OCI-LY1 (cell line): ENCODE measurements around the gene CXCL5.

Experiments
- H2AFZ ChIP-seq: fragments of 200-600 bp; sonication (generic), shearing (Covaris generic); 2 replicates; pipeline ENCODE4 v1.6.0; 2014; ENCODE audit warnings: antibody characterized with exemption, mild to moderate bottlenecking, low read length
- H3F3A ChIP-seq: fragments of 200-600 bp; sonication (generic), shearing (Covaris generic); 2 replicates; pipeline ENCODE4 v1.6.0; 2014; ENCODE audit warnings: mild to moderate bottlenecking, antibody characterized with exemption, low read length, moderate library complexity; ENCODE audit not compliant: insufficient read depth
- H3K27ac ChIP-seq: fragments of 200-600 bp; sonication (generic); 2 replicates; pipeline ENCODE4 v1.5.1; 2014; ENCODE audit warnings: low read length, mixed run types, mild to moderate bottlenecking, low read depth; ENCODE audit not compliant: poor library complexity, severe bottlenecking
- H3K27me3 ChIP-seq: fragments of 200-600 bp; sonication (generic); 2 replicates; pipeline ENCODE4 v1.6.0; 2014; ENCODE audit warnings: antibody characterized with exemption, mild to moderate bottlenecking, low read length, moderate library complexity; ENCODE audit not compliant: insufficient read depth
- H3K36me3 ChIP-seq: fragments of 200-600 bp; sonication (generic); 2 replicates; pipeline ENCODE4 v1.6.1; 2014; ENCODE audit warnings: mild to moderate bottlenecking, antibody characterized with exemption, low read length, moderate library complexity, mixed read lengths; ENCODE audit not compliant: insufficient read depth
- H3K4me1 ChIP-seq: fragments of 200-600 bp; sonication (generic); 2 replicates; pipeline ENCODE4 v1.5.1; 2014; ENCODE audit warnings: mild to moderate bottlenecking, low read length, moderate library complexity; ENCODE audit not compliant: insufficient read depth, severe bottlenecking
- H3K4me2 ChIP-seq: fragments of 200-600 bp; sonication (generic), shearing (Covaris generic); 2 replicates; pipeline ENCODE4 v1.6.1; 2014; ENCODE audit warnings: low read length
- H3K4me3 ChIP-seq: fragments of 200-600 bp; sonication (generic); 2 replicates; pipeline ENCODE4 v1.5.1; 2014; ENCODE audit warnings: low read length, low read depth, mild to moderate bottlenecking, mixed read lengths; ENCODE audit not compliant: poor library complexity, severe bottlenecking
- H3K79me2 ChIP-seq: fragments of 200-600 bp; shearing (Covaris generic); 2 replicates; pipeline ENCODE4 v1.6.1; 2016; ENCODE audit warnings: mixed run types, low read length, mixed read lengths; ENCODE audit not compliant: insufficient read depth
- H3K9ac ChIP-seq: fragments of 200-600 bp; sonication (generic), shearing (Covaris generic); 2 replicates; pipeline ENCODE4 v1.6.1; 2014; ENCODE audit warnings: mild to moderate bottlenecking, low read length, mixed read lengths
- H3K9me2 ChIP-seq: fragments of 200-600 bp; sonication (generic), shearing (Covaris generic); 2 replicates; pipeline ENCODE4 v1.6.1; 2014; ENCODE audit warnings: low read depth, mild to moderate bottlenecking, low read length, mixed read lengths
- H3K9me3 ChIP-seq: fragments of 200-600 bp; shearing (Covaris generic); 2 replicates; pipeline ENCODE4 v1.6.1; 2014; ENCODE audit warnings: low read length, mixed read lengths
- H4K20me1 ChIP-seq: fragments of 200-600 bp; sonication (generic), shearing (Covaris generic); 2 replicates; pipeline ENCODE4 v1.6.0; 2016; ENCODE audit warnings: mild to moderate bottlenecking, low read length; ENCODE audit not compliant: insufficient read depth
- EZH2 ChIP-seq: fragments of 200-600 bp; sonication (generic), shearing (Covaris generic); IDR thresholded peaks from 2 replicates; pipeline ENCODE4 v1.8.0; 2017; ENCODE audit warnings: borderline replicate concordance, mixed run types, mild to moderate bottlenecking, antibody characterized with exemption, low read length, moderate library complexity, mixed read lengths
- TF ChIP-seq, protein P1 (sequence below): fragments of 200-600 bp; sonication (generic), shearing (Covaris generic); IDR thresholded peaks from 2 replicates; pipeline ENCODE4 v1.5.1; 2017; ENCODE audit warnings: mild to moderate bottlenecking, antibody characterized with exemption, low read length, moderate library complexity, mixed read lengths

Gene CXCL5

GRCh38 chr4:73989928-73990327 is 8.5 kb downstream of the CXCL5 start:
- no peak overlapping the region for H3K27ac ChIP-seq

DNA sequence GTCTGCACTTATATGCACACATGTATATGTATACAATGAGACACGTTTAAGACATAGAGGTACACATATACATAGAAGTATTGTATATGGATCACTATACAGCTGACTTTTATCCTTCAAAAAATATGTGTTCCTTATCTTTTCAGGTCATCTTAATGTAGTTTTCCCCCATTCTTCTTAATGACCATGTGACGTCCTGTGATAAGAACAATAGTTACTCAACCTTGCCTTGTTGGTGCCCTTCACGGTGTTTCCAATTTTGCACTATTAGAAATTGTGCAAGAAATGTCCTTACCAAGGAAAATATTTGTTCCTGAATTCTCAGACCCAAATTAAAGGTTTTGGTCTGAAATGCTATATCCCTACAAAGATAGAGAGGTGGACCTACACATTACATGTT is 9.4 kb downstream of the CXCL5 start:
- no peaks in the 10 kb centered on the region for H3K9me2 ChIP-seq
- no peaks in the 10 kb centered on the region for H3K36me3 ChIP-seq
- no peak overlapping the region for H2AFZ ChIP-seq
- H3K9me3 ChIP-seq, result no peaks in the 10 kb centered on the region
- H3K27ac ChIP-seq, result no peak overlapping the region
- no peaks in the 10 kb centered on the region for H3K4me1 ChIP-seq
- H3K79me2 ChIP-seq, result no peaks in the 10 kb centered on the region
- no peak overlapping the region for H3K4me3 ChIP-seq
- H3K27me3 ChIP-seq, result no peaks in the 10 kb centered on the region
- H3K9ac ChIP-seq, result no peak overlapping the region
- no peak overlapping the region for H3K4me2 ChIP-seq
- no peaks in the 10 kb centered on the region for H4K20me1 ChIP-seq
- H3F3A ChIP-seq, result no peaks in the 10 kb centered on the region
- TF ChIP-seq, protein P1, sequence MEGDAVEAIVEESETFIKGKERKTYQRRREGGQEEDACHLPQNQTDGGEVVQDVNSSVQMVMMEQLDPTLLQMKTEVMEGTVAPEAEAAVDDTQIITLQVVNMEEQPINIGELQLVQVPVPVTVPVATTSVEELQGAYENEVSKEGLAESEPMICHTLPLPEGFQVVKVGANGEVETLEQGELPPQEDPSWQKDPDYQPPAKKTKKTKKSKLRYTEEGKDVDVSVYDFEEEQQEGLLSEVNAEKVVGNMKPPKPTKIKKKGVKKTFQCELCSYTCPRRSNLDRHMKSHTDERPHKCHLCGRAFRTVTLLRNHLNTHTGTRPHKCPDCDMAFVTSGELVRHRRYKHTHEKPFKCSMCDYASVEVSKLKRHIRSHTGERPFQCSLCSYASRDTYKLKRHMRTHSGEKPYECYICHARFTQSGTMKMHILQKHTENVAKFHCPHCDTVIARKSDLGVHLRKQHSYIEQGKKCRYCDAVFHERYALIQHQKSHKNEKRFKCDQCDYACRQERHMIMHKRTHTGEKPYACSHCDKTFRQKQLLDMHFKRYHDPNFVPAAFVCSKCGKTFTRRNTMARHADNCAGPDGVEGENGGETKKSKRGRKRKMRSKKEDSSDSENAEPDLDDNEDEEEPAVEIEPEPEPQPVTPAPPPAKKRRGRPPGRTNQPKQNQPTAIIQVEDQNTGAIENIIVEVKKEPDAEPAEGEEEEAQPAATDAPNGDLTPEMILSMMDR, result no peak
- TF ChIP-seq EZH2, result no peak

More at GRCh38 chr4:73989928-73990327, 8.5 kb downstream of the CXCL5 start:
- no peak overlapping the region for H3K4me3 ChIP-seq
- H3K9me3 ChIP-seq, result no peaks in the 10 kb centered on the region
- no peaks in the 10 kb centered on the region for H4K20me1 ChIP-seq
- no peak overlapping the region for H2AFZ ChIP-seq
- TF ChIP-seq, protein P1, result no peak
- no peak for TF ChIP-seq EZH2
- no peaks in the 10 kb centered on the region for H3K4me1 ChIP-seq
- H3K79me2 ChIP-seq, result no peaks in the 10 kb centered on the region
- H3K9ac ChIP-seq, result no peak overlapping the region
- H3K9me2 ChIP-seq, result no peaks in the 10 kb centered on the region
- no peaks in the 10 kb centered on the region for H3K36me3 ChIP-seq
- no peak overlapping the region for H3K4me2 ChIP-seq
- H3F3A ChIP-seq, result no peaks in the 10 kb centered on the region
- H3K27me3 ChIP-seq, result no peaks in the 10 kb centered on the region

- Histone ChIP-seq H3F3A (no peaks in the 10 kb centered on the region), H3K9me2 (no peaks in the 10 kb centered on the region), H3K27me3 (no peaks in the 10 kb centered on the region), H3K4me1 (no peaks in the 10 kb centered on the region), H3K79me2 (no peaks in the 10 kb centered on the region), H3K9me3 (no peaks in the 10 kb centered on the region), H3K27ac (no peak within 1 kb of the TSS), H3K9ac (no peak within 1 kb of the TSS), H3K36me3 (no peaks in the 10 kb centered on the region), H3K4me3 (no peak within 1 kb of the TSS), H3K4me2 (no peak within 1 kb of the TSS), H4K20me1 (no peaks in the 10 kb centered on the region), H2AFZ (no peak within 1 kb of the TSS)
- no peak for TF ChIP-seq EZH2
- TF ChIP-seq, protein P1, result no peak
Measured at GRCh38 chr4:73988061-73988460, 10.4 kb downstream of the CXCL5 start, which contains the start of gene PPBP. TSS of gene PPBP (minus strand) at chr4:73988190. CDS start at chr4:73988103, 87 bp downstream.
